NCI-H1436 treated with DMSO at 0.1 percent for 48 hours (cell line): Measurements from ENCODE around the gene OR10G2.
"Not testable (repeated sequence)": the region's sequence is repeated elsewhere in the genome, so short reads cannot be mapped to it uniquely, and the experiment has no call there.

Experiments used
- DNase-seq: peaks from one replicate; lab custom pipeline; 2025; lab: John Stamatoyannopoulos, UW

OR10G2 gene, protein sequence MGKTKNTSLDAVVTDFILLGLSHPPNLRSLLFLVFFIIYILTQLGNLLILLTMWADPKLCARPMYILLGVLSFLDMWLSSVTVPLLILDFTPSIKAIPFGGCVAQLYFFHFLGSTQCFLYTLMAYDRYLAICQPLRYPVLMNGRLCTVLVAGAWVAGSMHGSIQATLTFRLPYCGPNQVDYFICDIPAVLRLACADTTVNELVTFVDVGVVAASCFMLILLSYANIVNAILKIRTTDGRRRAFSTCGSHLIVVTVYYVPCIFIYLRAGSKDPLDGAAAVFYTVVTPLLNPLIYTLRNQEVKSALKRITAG

DNA sequence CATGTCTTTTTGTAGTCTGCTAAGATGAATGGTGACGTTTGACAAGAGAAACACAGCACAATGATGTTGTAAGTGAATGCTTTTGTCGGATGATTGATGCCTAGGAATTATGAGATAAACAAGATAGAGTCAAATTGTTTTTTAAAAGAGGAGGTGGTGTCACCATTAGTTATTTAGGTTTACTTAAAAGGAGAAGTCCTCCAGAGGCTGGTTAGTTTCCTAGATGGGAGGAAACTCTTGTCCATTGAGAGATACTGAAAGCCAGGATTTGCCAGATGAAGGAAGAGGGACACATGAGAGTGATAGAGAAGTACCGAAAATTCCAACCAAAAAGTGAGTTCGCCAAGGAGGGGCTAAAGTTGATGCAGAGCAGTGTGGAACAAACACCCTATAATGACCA, at the start of gene OR10G2:
TSS of gene OR10G2 (minus strand) at position 101 of the 400 bp plus-strand sequence. CDS start at position 3, 98 bp downstream.
- no peak for DNase-seq

DNA sequence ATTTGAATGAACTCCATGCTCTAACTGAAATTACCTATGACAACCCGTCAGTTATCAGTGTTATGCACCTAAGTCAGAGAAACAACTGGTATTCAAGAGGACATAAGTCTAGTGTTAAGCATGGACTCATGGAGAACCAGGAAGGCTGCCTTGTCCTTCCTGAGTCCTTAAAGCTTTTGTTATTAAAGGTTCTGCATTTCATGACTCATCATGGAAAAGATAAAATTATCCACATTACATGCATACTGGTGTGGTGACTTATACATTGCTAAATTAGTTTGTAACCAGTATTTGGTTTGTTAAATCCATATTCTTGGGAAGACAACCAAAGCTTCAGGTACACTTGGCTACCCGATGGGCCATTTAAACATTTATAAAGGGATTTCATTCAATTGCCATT, 45.3 kb upstream of the OR10G2 start:
- no peak for DNase-seq

DNA sequence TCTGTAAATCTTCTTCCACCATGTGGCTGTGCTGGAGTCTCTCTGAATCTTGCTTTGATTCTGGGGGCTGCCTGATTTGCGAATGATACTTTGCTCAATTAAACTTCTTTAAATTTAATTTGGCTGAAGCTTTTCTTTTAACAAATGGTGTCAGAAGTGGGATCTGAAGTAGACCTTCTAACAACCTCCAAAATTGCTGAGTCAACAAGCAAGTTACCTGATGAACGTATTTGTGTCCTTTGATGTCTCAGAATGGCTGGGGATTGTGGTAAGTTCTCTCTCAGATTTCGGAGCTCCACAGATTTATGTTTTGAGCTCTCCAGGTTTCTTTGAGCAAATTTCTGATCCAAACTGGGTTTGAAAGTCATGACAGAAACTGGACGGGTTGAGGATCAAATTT, 40.8 kb upstream of the OR10G2 start:
- no peak for DNase-seq

DNA sequence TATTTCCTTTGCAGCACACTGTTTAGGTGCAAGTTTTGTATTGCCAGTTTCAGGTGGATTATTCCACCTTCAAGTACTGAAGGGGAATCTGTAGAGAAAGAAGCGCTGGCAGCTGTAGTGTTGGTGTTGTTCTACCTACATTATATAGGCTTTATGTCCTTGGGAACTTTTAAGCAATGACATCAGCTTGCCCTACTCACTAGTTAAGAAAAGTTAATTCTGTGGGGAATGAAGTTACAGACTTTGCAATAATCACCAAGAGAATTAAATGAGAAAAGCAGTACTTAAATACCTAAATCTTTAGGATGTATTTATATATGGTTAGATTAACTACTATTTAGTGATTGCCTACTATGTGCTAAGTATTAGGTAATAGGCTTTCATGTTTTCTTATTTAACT, 39.0 kb upstream of the OR10G2 start, which contains the start of gene OR4E1:
TSS of gene OR4E1 (minus strand) at position 101 of the 400 bp plus-strand sequence. CDS start 2,883 bp downstream, outside the sequence.
- DNase-seq: no peak

DNA sequence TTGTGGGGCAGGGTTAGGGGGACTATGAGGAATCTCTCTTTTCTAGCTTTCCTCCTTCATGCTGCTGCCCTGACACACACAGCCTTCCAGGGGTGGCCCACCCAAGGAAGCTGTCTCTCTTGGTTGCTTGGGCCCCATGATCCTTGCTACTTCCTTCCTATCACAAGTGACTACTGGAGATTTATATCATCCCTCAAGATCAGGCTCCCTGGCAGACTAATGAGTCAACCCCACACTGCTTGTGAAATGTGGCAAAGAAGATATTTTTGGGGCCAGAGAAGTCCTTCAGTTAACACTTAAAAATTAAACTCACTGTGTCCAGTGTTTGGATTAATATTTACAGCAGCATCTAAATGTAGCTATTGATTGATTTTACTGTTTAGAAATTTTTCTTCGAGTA, 37.4 kb upstream of the OR10G2 start:
- no peak for DNase-seq

DNA sequence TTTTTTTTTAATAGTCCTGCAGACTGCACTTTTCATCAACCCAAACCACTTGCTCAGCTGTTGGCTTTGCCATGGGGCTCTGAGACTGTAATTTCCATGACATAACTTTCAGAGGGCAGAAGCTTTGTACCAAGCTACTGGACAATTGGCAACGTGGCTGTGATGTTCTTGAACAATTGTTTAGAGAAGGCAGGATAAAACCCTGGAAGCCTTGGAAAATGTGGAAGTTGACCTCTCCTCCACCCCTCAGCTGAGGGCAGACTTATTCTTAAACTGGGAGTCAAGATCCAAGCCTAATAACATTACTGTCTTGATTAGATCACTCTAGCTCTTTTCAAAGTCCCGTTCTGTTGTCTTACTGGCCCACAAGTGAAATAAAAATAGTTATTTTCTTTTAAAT, 36.6 kb upstream of the OR10G2 start:
- no peak for DNase-seq

DNA sequence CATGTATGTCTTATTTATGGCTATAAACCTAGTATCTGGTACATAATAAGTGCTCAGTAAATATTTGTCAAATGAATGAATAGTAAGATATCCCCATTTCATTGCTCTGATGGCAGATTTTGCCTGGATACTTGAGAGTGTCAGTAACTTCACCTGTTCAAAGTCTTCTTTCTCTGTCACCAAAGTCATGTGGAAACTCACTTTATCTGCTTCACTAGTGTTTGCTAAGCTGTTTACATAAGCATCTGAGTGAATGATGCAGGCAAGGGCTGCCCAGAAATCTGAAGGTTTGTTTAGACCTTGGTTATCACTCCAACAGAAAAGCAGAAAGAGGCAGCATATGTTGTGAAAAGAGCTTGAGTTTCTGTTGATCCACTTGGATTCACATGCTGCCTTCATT, 34.5 kb upstream of the OR10G2 start:
- DNase-seq: no peak

GRCh38 chr14:21668377-21668776, 33.6 kb upstream of the OR10G2 start:
- no peak for DNase-seq

- no peak for DNase-seq
Observed at GRCh38 chr14:21656980-21657379, 22.2 kb upstream of the OR10G2 start.

DNA sequence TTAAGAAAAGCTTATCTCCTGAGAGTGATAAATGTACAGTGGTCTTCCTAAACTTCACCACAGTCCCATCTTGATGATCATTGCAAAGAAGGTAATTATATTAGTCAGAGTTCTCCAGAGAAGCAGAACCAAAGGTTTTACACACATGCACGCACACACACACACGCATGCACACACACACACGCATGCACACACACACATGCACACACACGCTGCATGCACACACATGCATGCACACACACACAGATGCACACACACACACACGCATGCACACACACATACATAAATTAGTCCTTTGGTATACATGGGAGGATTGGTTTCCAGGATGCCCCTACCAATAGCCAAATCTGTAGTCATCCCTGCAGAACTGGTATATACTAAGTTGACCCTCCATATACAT, 19.5 kb upstream of the OR10G2 start:
- no peak for DNase-seq

DNA sequence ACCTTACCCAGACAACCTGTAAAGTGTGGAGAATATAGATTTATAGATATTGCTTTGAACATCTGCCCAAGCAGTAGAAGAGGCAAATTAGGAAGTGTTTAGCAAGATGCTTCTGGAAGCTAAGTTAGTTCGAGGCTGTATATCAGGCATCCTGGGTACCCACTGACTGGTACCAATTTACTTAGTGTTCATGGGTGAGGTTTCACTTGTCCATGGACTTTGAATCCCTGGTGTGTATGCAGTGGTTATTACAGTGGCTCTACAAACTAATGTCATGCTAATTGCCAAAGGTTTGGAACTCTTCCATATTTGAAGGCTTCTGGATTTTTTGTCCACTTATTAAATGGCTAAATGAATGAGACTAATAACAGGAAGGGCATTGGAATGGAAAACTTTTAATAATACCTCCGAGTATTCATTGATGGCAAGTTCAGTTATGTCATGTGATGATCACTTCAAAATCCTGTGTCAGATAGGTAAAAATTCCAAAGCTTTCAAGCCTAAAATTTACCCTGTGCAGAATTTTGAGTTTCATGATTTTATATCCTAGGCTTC, 18.7 kb upstream of the OR10G2 start, which contains the start of gene OR4E2:
TSS of gene OR4E2 (plus strand) at position 505 of the 555 bp plus-strand sequence. CDS start 11,248 bp downstream, outside the sequence.
- no peak for DNase-seq

- no peak for DNase-seq
Observed at GRCh38 chr14:21652209-21652808, 17.6 kb upstream of the OR10G2 start.

DNA sequence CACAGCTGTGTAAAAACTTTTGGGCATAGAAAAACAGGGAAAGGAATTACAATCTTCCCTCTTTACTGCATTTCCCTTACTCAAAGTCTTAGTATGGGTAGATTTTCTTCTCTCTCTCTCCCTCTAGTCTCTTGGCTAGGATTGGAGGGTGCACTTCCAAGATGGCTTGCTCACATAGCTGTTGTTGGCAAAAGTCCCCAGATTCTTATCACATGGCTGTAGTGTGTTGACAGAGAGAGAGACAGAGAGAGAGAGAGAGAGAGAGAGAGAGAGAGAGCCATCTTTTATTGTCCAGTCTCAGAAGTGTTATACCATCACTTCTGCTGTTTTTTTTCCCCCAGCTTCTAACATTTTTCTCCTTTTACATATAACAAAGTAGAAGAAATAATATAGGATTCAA, 12.6 kb upstream of the OR10G2 start:
- no peak for DNase-seq

GRCh38 chr14:21643407-21643806, 8.7 kb upstream of the OR10G2 start:
- DNase-seq: no peak

GRCh38 chr14:21642683-21643082, 7.9 kb upstream of the OR10G2 start:
- DNase-seq: no peak

- DNase-seq: no peak
Observed at GRCh38 chr14:21631084-21631483, 3.7 kb downstream of the OR10G2 start.

DNA sequence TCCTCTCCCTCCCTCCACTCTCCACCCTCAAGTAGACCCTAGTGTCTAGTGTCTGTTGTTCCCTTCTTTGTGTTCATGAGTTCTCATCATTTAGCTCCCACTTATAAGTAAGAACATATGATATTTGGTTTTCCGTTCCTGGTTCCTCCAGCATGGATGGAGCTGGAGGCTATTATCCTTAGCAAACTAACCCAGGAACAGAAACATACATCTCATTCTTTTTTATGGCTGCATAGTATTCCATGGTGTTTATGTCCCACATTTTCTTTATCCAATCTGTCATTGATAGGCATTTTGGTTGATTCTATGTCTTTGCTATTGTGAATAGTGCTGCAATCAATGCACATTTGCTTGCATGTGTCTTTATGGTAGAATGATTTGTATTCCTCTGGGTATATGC, 4.2 kb downstream of the OR10G2 start:
- not testable (repeated sequence) for DNase-seq

DNA sequence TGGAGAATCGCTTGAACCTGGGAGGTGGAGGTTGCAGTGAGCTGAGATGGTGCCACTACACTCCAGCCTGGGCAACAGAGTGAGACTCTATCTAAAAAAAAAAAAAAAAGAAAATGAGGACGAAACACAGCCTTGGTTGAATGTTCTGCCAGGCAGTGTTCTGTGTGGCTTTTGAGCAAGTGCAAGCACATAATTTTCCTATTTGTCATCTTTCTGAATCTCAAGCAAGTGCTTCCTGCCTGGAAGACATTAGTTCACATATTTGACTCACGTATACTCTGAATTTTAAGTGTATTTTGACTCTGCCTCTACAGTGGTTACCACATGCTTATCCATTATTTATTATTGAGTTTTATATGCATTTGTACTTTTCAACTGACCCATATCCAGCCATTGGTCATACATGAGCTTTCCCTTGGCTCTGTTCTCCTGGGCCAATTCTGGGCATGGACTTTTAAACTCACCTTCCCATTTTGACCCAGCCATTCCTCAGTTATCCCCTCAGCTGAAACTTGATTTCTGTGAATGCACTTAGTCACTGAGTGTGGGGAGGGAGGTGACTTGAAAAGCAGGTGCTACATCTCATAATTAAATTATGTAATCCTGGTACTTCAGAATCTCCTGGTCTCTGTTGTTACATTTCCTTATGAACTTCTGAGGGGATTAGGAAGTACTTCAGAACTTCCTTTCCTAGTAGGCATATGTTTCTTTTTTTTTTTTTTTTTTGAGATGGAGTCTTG, 8.1 kb downstream of the OR10G2 start:
- no peak for DNase-seq

- DNase-seq: no peak
Observed at GRCh38 chr14:21617614-21618013, 17.1 kb downstream of the OR10G2 start.

DNA sequence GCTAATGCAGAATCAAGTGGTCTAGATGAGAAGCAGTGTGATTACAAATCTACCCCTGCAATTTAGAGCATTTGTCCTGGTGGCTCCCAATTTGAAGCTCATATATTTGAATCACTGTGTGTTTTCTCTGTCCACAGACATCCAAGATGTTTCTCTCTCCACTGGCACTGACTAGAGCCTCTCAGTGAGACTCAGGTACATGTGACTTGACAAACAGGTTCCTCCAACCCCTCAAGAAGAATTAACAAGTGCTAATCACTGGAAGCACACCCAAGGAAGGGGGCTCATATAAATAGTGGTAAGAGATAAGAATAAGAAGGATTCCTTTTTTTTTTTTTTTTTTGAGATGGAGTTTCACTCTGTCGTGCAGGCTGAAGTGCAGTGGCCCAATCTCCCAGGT, 20.5 kb downstream of the OR10G2 start:
- no peak for DNase-seq

DNA sequence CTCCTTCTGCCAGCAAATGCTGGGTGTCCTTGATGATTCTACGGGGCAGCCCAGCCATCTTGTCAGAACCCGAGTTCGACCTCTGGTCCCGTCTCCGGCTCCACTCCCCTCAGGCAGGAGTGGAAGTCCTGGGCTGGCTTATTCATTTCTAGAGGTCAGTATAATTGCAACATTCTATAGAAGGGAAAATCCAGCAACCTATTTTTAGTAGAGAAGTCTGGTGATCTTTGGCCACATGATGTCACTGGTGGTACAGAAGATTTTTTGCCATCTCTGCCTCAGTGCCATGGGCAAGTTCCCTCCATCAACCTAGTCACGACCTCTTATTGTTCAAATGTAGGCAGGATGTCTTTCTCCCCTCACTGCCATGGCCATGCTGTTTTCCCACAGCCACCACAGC, 22.4 kb downstream of the OR10G2 start:
- DNase-seq: no peak

DNA sequence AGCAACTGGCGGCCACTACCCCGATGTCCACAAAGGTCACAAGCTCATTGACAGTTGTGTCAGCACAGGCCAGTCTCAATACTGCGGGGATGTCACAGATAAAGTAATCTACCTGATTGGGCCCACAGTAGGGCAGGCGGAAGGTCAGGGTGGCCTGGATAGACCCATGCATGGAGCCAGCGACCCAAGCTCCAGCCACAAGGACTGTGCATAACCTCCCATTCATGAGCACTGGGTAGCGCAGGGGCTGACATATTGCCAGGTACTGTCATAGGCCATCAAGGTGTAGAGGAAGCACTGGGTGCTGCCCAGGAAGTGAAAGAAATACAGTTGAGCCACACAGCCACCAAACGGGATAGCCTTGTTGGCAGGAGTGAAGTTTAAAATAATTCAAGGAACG, 32.6 kb downstream of the OR10G2 start:
- not testable (repeated sequence) for DNase-seq

GRCh38 chr14:21589317-21589716, 45.4 kb downstream of the OR10G2 start:
- DNase-seq: no peak
